GM13976 (cell line): Measurements from ENCODE around the gene KCNH2.

ENCODE experiments used
- DNase-seq: peaks from one replicate; pipeline ENCODE4 v3.0.0; 2012; ENCODE audit warnings: low spot score
- CTCF ChIP-seq: IDR thresholded peaks from 2 replicates; pipeline ENCODE4 v1.5.1; 2012; ENCODE audit warnings: borderline replicate concordance, mild to moderate bottlenecking; ENCODE audit not compliant: insufficient read depth; ENCODE audit errors: extremely low read depth, missing control alignments, control extremely low read depth
- in situ Hi-C: fragments of 300-500 bp; cut with MboI; formaldehyde crosslinking; loops from one replicate; pipeline ENCODE4 v1.12.0; 2022; ENCODE audit warnings: low sequenced_read_pairs, mixed read lengths, inconsistent platforms; ENCODE audit not compliant: unreplicated experiment

Gene KCNH2

GRCh38 chr7:150955519-150956394, 22.4 kb downstream of the KCNH2 start:
- no peak for TF ChIP-seq CTCF
- in situ Hi-C loops: no loop called here
- no peak for DNase-seq

- in situ Hi-C loops: no loop called here
- no peak for DNase-seq
- TF ChIP-seq CTCF: no peak
These were observed 23.1 kb downstream of the KCNH2 start for GRCh38 chr7:150954986-150955518.

- TF ChIP-seq CTCF: no peak
- in situ Hi-C loops: no loop called here
- DNase-seq: no peak
These were observed 23.7 kb downstream of the KCNH2 start for GRCh38 chr7:150954201-150954985.

- in situ Hi-C loops: no loop called here
- no peak for TF ChIP-seq CTCF
- DNase-seq: no peak
These were observed 24.8 kb downstream of the KCNH2 start for GRCh38 chr7:150953061-150953997.

GRCh38 chr7:150952331-150953050, 25.6 kb downstream of the KCNH2 start:
- in situ Hi-C loops: no loop called here
- no peak for DNase-seq
- TF ChIP-seq CTCF: no peak
